PFSK-1 (cell line): Measurements from ENCODE around the gene MYH14.

Experiments
- POLR2AphosphoS5 ChIP-seq: IDR thresholded peaks from 2 replicates; pipeline ENCODE4 v1.6.1; 2012; ENCODE audit warnings: low read depth, mild to moderate bottlenecking, control low read depth, low read length, moderate library complexity
- REST ChIP-seq, 2 experiments: IDR thresholded peaks; 2 replicates each; pipeline versions ENCODE4 v1.6.1 to v1.8.0; 2011 to 2012; ENCODE audit warnings: low read depth in 2 of 2, low read length in 2 of 2, control low read depth in 1 of 2, inconsistent platforms in 1 of 2, mild to moderate bottlenecking in 1 of 2, moderate library complexity in 1 of 2; ENCODE audit not compliant: insufficient read depth in 1 of 2
- TAF1 ChIP-seq: IDR thresholded peaks from 2 replicates; pipeline ENCODE4 v1.6.1; 2012; ENCODE audit warnings: low read length, control low read depth, borderline replicate concordance; ENCODE audit not compliant: insufficient read depth

- TF ChIP-seq TAF1 (no peak), POLR2AphosphoS5 (0 out of 2 replicates have a peak, but pooled peaks have one; percentile 34), REST (IDR thresholded peaks at IDR 0.05; ENCODE audit: insufficient read depth in 1 of 2, low read depth in 2 of 2, low read length in 2 of 2) (no peak)
Observed at GRCh38 chr19:50333737-50334617, 130.6 kb downstream of the MYH14 start.
